Kasumi-1 (cell line): ENCODE data around the gene ATP5F1B.
"Not testable (repeated sequence)": the region's sequence is repeated elsewhere in the genome, so short reads cannot be mapped to it uniquely, and the experiment has no call there.

Source experiments
- DNase-seq, 2 experiments: peaks; one replicate each; lab custom pipeline; 2025; lab: John Stamatoyannopoulos, UW

Gene ATP5F1B

DNA sequence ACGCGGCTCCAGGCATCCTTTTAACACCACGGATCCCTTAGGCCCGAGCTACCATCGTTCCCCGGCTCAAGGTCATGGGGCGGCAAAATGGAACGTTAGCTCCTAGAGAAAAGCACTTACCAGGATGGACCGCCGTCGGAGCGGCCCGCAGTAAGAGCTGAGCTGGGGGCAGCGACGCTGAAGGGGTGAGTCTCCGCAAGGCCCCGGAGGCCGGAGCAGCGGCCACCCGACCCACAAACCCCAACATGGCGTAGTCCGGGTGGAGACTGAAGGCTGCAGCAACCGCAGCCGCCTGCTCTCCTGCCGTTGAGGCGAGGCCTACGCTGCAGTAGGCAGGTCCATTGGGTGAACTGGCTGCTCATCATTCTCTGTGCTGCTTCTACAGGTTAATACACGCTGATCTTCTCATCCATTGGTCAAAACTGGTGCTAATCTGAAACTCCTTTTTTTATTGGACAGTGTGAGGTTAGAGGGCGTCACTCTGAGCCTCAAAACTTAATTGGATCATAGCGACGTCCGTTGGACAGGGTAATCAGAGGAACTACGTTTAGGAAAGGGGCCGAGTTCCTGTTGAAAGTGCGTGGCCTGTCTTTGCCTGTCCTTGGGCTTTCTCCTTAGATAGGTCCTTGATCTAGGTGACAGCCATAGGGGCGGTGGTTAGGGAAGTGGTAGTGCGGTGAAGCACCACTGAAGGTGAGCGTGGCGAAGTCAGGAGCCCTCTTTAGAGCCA lies at the start of gene ATP5F1B:
Gene ATP5F1B, minus strand, starts transcription at position 268 of the 730 bp plus-strand sequence. Its CDS starts 21 bp downstream, at position 247.
- peak; percentile 100 for DNase-seq

GRCh38 chr12:56694161-56694560 lies 48.4 kb upstream of the ATP5F1B start:
- no peak for DNase-seq

DNA sequence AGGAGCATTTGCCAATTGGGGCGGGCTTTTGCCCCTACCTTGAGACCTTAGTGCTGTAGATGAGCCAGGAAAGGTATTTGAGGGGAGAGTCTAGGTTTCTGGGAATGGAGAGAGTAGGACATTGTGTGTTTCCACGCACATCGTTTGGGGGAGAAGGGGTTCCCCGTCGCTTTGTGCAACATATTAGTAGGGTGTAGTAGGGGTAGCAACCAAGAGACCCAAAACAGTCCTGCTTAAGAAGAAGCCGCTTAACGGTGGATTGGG lies 43.0 kb upstream of the ATP5F1B start:
- no peak for DNase-seq

- peak; percentile 98 to 100 for DNase-seq
These were observed 42.5 kb upstream of the ATP5F1B start, which contains the start of gene PTGES3 for GRCh38 chr12:56688129-56688845. TSS of gene PTGES3 (minus strand) at chr12:56688284. CDS start at chr12:56687999, 285 bp downstream.

GRCh38 chr12:56687223-56688128 lies 41.7 kb upstream of the ATP5F1B start:
- DNase-seq, result peak; percentile 29 to 33

DNA sequence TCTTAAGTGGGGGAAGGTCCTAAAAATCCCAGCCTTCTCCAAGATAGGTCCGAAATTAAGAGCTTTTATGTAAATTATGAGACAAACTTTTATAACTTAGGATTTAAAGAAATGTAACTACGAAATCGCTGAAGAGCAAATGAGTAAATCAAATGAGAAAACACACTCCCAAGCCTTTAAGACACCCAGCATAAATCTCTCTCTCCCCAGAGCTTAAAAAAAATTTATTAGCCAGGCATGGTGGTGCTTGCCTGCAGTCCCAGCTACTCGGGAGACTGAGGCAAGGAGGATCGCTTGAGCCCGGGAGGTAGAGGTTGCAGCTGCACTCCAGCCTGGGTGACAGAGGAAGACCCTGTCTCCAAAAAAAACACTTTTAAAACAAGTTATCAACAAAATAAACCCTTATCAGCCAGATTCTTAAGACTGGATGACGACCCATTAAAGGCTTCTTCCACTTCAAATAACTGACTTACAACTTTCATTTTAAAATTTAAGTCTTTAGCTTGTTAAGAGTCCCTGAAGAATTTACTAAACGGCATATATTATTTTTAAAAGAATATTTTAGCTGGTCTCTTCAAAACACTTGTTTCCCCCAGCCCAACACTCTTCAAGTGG lies 39.1 kb upstream of the ATP5F1B start:
- DNase-seq, result peak in 1 of 2 experiments; percentile 62

DNA sequence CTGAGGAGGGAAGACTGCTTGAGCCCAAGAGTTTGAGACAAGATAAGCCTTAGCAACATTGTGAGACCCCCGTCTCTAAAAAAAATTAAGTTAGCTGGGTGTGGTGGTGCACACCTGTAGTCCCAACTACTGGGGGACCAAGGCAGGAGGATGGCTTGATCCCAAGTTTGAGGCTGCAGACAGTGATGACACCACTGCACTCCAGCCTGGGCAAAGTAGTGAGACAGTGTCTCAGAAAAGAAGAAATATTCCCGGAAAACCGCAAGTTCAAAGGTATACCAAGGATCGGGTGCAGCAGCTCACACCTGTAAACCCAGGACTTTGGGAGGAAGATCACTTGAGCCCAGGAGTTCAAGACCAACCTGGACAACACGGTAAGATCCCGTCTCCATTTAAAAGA lies 36.5 kb upstream of the ATP5F1B start:
- no peak for DNase-seq

- DNase-seq, result no peak
These were observed 34.2 kb upstream of the ATP5F1B start for GRCh38 chr12:56679883-56680575.

DNA sequence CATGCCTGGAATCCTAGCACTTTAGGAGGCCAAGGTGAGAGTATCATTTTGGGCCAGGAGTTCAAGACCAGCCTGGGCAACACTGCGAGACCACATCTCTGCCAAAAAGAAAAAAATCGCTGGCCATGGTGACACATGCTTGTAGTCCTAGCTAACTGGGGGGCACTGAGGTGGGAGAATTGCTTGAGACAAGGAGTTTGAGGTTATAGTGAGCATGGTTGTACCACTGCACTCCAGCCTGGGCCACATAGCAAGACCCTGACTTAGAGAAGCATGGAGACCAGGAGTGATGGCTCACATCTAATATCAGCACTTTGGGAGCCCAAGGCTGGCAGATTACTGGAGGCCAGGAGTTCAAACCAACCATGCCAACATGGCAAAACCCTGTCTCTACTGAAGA lies 33.1 kb upstream of the ATP5F1B start:
- DNase-seq, result no peak

DNA sequence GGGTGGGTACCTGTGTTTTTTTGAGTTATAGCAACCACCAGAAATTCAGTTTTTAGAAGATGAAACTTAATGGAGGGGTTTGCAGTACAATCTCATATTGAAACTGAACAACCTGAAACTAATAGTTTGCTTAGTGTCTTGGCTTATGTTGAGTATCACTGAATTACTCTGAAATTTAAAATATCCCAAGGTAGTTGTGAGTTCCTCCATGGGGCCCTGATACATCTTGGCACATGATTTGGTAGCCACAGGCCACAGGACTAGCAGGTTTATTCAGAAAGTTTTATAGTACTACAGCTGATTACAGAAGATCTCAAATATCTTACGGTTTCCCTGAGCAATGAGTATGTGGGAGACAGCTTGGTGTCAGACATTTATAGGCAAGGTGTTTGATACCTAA lies 31.9 kb upstream of the ATP5F1B start:
- no peak for DNase-seq

GRCh38 chr12:56676851-56677580 lies 31.2 kb upstream of the ATP5F1B start:
- no peak for DNase-seq

GRCh38 chr12:56671608-56672007 lies 25.8 kb upstream of the ATP5F1B start:
- no peak for DNase-seq

DNA sequence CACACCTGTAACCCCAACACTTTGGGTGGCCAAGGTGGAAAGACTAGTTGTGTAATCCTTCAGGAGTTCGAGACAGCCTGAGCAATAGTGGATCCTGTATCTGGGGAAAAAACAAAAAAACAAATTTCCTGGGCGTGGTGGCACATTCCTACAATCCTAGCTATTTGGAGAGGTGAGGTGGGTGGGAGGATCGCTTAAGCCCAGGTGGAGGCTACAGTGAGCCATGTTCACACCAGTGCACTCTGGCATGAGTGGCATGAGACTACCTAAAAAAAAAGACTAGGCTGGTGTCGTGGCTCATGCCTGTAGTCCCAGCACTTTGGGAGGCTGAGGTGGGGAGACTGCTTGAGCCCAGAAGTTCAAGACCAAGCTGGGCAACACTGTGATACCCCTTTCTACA lies 25.1 kb upstream of the ATP5F1B start:
- no peak for DNase-seq

DNA sequence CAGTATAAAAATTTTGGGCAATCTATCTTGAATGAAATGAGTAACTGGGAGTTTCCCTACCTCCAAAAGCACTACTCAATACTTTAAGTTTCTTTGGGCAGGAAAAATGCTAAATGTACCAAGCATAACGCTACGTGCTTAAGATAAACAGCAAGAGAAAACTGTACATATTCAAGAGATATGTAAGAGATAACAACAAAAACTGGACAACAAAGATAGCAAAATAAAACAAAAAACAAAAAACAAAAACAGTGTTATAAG lies 22.3 kb upstream of the ATP5F1B start:
- DNase-seq, result no peak

DNA sequence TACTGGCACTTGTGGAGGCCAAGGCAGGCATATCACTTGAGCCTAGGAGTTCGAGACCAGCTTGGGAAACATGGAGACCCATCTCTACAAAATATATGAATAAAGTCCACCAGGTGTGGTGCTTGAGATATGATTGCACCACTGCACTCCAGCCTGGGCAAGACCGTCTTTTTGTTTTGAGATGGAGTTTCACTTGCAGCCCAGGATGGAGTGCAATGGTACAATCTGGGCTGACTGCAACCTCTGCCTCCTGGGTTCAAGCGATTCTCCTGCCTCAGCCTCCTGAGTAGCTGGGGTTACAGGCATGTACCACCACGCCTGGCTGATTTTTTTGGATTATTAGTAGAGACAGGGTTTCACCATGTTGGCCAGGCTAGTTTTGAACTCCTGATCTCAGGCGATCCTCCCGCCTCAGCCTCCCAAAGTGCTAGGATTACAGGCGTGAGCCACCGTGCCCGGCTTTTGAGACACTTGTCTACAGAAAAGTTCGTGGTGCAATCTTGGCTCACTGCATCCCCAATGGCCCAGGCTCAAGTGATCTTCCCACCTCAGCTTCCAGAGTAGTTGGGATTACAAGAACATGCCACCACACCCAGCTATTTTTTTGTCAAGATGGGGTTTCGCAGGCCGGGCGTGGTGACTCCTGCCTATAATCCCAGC lies 16.3 kb upstream of the ATP5F1B start:
- no peak for DNase-seq

DNA sequence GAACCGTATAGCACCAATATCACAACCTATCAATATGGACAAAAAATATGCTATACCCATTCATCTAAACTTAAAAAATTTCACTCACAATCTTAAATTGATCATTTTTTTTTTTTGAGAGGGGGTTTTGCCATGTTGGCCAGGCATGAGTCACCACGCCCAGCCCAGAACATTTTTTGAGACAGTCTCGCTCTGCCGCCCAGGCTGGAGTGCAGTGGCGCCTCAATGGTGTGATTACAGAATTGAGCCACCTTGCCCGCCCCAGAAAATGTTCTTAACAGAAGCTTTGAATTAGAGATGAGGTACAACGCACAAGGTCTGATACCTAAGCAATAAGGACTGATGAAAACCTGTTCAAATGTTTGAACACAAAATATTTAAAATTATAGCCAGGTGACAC lies 15.8 kb upstream of the ATP5F1B start:
- no peak for DNase-seq

DNA sequence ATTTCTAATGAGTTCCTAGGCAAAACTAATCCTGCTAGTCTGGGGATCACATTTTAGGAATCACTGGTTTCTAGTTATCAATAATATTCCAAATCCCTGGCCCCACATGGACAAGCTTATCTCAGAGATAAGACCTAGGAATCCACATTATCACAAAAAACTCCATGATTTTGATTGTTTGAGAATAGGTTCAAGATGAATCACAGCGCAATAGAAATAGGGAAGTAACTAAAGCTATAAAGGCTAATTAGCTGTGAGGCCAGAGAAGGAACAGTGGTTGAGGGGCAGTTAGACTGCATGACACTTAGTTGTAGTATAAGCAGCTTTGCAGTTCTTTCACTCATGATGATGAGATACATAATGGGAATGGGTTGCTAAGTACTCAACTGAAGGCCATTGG lies 13.1 kb upstream of the ATP5F1B start:
- DNase-seq, result peak in 1 of 2 experiments; percentile 42

DNA sequence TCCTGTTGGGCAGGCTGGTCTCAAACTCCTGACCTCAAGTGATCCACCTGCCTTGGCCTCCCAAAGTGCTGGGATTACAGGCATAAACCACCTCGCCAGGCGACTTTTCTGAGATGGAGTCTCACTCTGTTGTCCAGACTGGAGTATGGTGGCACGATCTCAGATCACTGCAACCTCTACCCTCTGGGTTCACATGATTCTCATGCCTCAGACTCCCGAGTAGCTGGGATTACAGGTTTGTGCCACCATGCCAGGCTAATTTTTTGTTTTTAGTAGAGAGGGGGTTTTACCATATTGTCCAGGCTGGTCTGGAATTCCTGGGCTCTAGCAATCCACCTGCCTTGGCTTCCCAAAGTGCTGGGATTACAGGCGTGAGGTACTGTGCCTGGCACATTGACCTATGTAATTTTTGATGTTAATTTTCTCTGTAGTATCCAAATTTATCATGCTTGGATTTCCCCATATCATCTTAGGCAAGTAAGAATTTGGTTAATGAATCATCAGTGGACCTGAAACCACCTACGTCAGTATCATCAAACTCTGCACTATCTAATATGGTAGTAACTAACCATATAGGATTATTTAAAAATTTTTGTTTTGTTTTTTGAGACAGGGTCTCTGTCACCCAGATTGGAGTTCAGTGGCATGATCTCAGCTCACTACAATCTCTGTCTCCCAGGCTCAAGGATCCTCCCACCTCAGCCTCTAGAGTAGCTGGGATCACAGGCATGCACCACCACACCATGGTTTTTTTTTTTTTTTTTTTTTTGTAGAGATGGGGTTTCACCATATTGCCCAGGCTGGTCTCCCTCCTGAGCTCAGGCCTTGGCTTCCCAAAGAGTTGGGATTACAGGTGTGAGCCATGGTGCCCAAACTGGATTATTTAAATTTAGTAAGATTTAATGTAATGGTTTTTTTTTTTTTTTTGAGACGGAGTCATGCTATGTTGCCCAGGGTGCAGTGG lies 11.9 kb upstream of the ATP5F1B start:
- no peak for DNase-seq

GRCh38 chr12:56653781-56654180 lies 8.0 kb upstream of the ATP5F1B start:
- DNase-seq, result not testable (repeated sequence)
